Peyer's patch (tissue), 4 donors: Measurements from ENCODE around the gene RNF145.
"Not testable (repeated sequence)": the region's sequence is repeated elsewhere in the genome, so short reads cannot be mapped to it uniquely, and the experiment has no call there.

Source experiments
- POLR2A ChIP-seq, 2 donors: fragments of 450-650 bp; IDR thresholded peaks; one replicate each; pipeline ENCODE4 v1.5.1; 2017; ENCODE audit warnings: antibody characterized with exemption in 2 of 2, mild to moderate bottlenecking in 2 of 2, moderate library complexity in 2 of 2
- TF ChIP-seq, protein P1 (sequence below), 6 experiments: fragments of 450-650 bp in 4 of 6; fragments of 200-600 bp in 2 of 6; sonication (generic) in 1 of 6; IDR thresholded peaks; one replicate each; pipeline ENCODE4 v1.5.1; 2017 to 2019; ENCODE audit warnings: antibody characterized with exemption in 6 of 6, mild to moderate bottlenecking in 3 of 6, moderate library complexity in 1 of 6

DNA sequence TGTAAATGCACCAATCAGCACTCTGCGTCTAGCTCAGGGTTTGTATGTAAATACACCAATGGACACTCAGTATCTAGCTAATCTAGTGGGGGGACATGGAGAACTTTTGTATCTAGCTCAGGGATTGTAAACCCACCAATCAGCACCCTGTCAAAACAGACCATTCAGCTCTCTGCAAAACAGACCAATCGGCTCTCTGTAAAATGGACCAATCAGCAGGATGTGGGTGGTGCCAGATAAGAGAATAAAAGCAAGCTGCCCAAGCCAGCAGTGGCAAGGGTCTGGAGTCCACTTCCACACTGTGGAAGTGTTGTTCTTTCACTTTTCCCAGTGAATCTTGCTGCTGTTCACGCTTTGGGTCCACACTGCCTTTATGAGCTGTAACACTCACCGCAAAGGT is 89.5 kb downstream of the RNF145 start:
- TF ChIP-seq, protein P1, sequence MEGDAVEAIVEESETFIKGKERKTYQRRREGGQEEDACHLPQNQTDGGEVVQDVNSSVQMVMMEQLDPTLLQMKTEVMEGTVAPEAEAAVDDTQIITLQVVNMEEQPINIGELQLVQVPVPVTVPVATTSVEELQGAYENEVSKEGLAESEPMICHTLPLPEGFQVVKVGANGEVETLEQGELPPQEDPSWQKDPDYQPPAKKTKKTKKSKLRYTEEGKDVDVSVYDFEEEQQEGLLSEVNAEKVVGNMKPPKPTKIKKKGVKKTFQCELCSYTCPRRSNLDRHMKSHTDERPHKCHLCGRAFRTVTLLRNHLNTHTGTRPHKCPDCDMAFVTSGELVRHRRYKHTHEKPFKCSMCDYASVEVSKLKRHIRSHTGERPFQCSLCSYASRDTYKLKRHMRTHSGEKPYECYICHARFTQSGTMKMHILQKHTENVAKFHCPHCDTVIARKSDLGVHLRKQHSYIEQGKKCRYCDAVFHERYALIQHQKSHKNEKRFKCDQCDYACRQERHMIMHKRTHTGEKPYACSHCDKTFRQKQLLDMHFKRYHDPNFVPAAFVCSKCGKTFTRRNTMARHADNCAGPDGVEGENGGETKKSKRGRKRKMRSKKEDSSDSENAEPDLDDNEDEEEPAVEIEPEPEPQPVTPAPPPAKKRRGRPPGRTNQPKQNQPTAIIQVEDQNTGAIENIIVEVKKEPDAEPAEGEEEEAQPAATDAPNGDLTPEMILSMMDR (IDR thresholded peaks at IDR 0.05) = not testable (repeated sequence)
- not testable (repeated sequence) for TF ChIP-seq POLR2A (IDR thresholded peaks at IDR 0.05)
